Spleen (tissue), 13 donors: ENCODE results near the gene EDN1. TPM values are rescaled to one million over a fixed set of nuclear protein-coding genes. Genes with fewer than 3 reads are reported as not detected.
A peak's percentile ranks its signal among the peaks of the same experiment; 100 is the strongest.

Experiments
- DNase-seq: peaks from one replicate; pipeline ENCODE4 v3.0.0-alpha.2; 2020
- H3K27ac ChIP-seq, 8 donors: fragments of 200-600 bp; sonication (generic) in 7 of 8; 1 replicate in 4 of 8; 2 replicates in 4 of 8; pipeline versions ENCODE4 v1.5.0 to v1.8.0; 2016 to 2021; ENCODE audit warnings: inconsistent platforms in 4 of 8, mild to moderate bottlenecking in 4 of 8, moderate library complexity in 1 of 8
- H3K27me3 ChIP-seq, 7 donors: fragments of 200-600 bp; sonication (generic) in 6 of 7; replicated peaks in 1 of 7; 1 replicate in 4 of 7; 2 replicates in 3 of 7; pipeline versions ENCODE4 v1.5.0 to v1.8.0; 2016 to 2021; ENCODE audit warnings: inconsistent platforms in 3 of 7, mild to moderate bottlenecking in 1 of 7
- H3K36me3 ChIP-seq, 6 donors: fragments of 200-600 bp; sonication (generic) in 5 of 6; 1 replicate in 4 of 6; 2 replicates in 2 of 6; pipeline versions ENCODE4 v1.5.0 to v1.8.0; 2016 to 2021; ENCODE audit warnings: inconsistent platforms in 2 of 6
- H3K4me1 ChIP-seq, 6 donors: fragments of 200-600 bp; sonication (generic) in 5 of 6; 1 replicate in 3 of 6; 2 replicates in 3 of 6; pipeline versions ENCODE4 v1.5.0 to v1.8.0; 2016 to 2021; ENCODE audit warnings: inconsistent platforms in 3 of 6
- H3K4me3 ChIP-seq, 8 donors: fragments of 200-600 bp; sonication (generic) in 7 of 8; 1 replicate in 4 of 8; 2 replicates in 4 of 8; pipeline versions ENCODE4 v1.5.0 to v1.8.0; 2016 to 2021; ENCODE audit warnings: inconsistent platforms in 4 of 8, mild to moderate bottlenecking in 4 of 8, moderate library complexity in 2 of 8
- H3K9me3 ChIP-seq, 8 donors: fragments of 200-600 bp; sonication (generic) in 7 of 8; 1 replicate in 4 of 8; 2 replicates in 4 of 8; pipeline versions ENCODE4 v1.5.0 to v1.8.0; 2016 to 2021; ENCODE audit warnings: inconsistent platforms in 4 of 8
- POLR2A ChIP-seq, 3 donors: fragments of 450-650 bp; IDR thresholded peaks; one replicate each; pipeline ENCODE4 v1.5.1; 2017; ENCODE audit warnings: antibody characterized with exemption in 3 of 3, mild to moderate bottlenecking in 1 of 3
- POLR2AphosphoS5 ChIP-seq, 3 donors: sonication (generic); formaldehyde crosslinking; IDR thresholded peaks; one replicate each; pipeline ENCODE4 v1.5.1; 2017; ENCODE audit warnings: antibody characterized with exemption in 3 of 3
- WGBS, 5 donors: extraction: QIAGEN DNeasy Blood & Tissue Kit in 3 of 5; methylation state at CpG; one replicate each; pipeline versions ENCODE4 v1.1.5 to v1.1.7; 2013 to 2018; 5-methylcytosine and 5-hydroxymethylcytosine counted together
- intact Hi-C: fragments of 100-400 bp; cut with DNase I; formaldehyde crosslinking; loops from one replicate; pipeline ENCODE4 v1.15.0; 2023; ENCODE audit warnings: low total_unique reads
- long read RNA-seq, 2 donors: transcript quantifications; one replicate each; lab custom pipeline, GENCODE V29; 2026
- polyA plus RNA-seq, 3 donors: library from polyadenylated mRNA; stranded (reverse); fragments of 200-250 nt; gene quantifications; one replicate each; pipeline ENCODE4 v1.2.1, GENCODE V29; 2013
- total RNA-seq, 7 donors: library from RNA; depleted of rRNA in 3 of 7; stranded (reverse); fragments of >200 nt in 3 of 7; fragmentation: NEBNext Ultra II Directional in 4 of 7; extraction: Animal tissue kit (Norgen Biotek cat#: 25700) in 4 of 7; gene quantifications; one replicate each; pipeline versions ENCODE4 v1.1.0 to v1.2.1, GENCODE V29; 2016 to 2021
- TF ChIP-seq, protein P1 (sequence below), 11 experiments: fragments of 200-600 bp in 7 of 11; fragments of 450-650 bp in 4 of 11; sonication (generic) in 4 of 11; IDR thresholded peaks in 8 of 11; conservative IDR thresholded peaks in 3 of 11; 1 replicate in 7 of 11; 2 replicates in 4 of 11; pipeline versions ENCODE4 v1.4.0 to v1.8.0; 2016 to 2021; ENCODE audit warnings: antibody characterized with exemption in 11 of 11, inconsistent platforms in 4 of 11, mild to moderate bottlenecking in 1 of 11
- donor health status: healthy with polysubstance abuse.
- donor health status: DM: no; HTN: no; CAD: no; lungs with moderate emphysema.
- donor health status: DM: no; HTN: no; CAD: no.
- donor health status: Bipolar disorder and iron deficiency.
- donor health status: healthy.
- donor health status: DM: no; HTN: no; CAD: no.
- donor health status: DM: yes; HTN: yes; CAD: no.

The EDN1 gene
- total RNA-seq (10 to 100 TPM in 5 of 7 donors, 1 to 10 TPM in 2; 5.5 to 27.1 (median 15.1) TPM), polyA plus RNA-seq (10 to 100 TPM in 1 of 3 donors, 1 to 10 TPM in 2; 5.2 to 16.5 (median 7.2) TPM)
- long read RNA-seq, donor 1, partial matches to known transcripts, result 0 of 3 reads
- long read RNA-seq, donor 1, other reads (novel, unspliced or antisense), result 0 of 3 reads
- long read RNA-seq, donor 2, transcript EDN1-201 (5 exons, 2,033 nt), result major isoform, 5 of 12 reads
- long read RNA-seq, donor 2, partial matches to known transcripts, result 7 of 12 reads
- long read RNA-seq, donor 2, other reads (novel, unspliced or antisense), result 0 of 12 reads

GRCh38 chr6:12289933-12290820, at the start of gene EDN1:
EDN1 (plus strand) TSS chr6:12290361; CDS start chr6:12290630, 269 bp downstream.
- Histone ChIP-seq H3K9me3 (no peaks in the 10 kb centered on the region), H3K27ac (peak within 1 kb of the TSS; percentile 9 to 77 (median 71)), H3K36me3 (no peaks in the 10 kb centered on the region), H3K4me1 (peaks cover 3 to 57% (median 25%) of the 10 kb centered on the region in 6 donors), H3K27me3 (peaks cover 0 to 35% (median 15%) of the 10 kb centered on the region in 7 donors), H3K4me3 (peak within 1 kb of the TSS; percentile 43 to 75 (median 46))
- DNase-seq, result peak; percentile 92
- WGBS, 5 donors, result 2 to 4% (median 2%) methylated on average over 33 to 38 of the region's 38 CpGs
- intact Hi-C loops, result loop anchor here (2.0 kb wide), 1 partner anchor 317 kb away; no protein-coding TSS in a partner anchor
- TF ChIP-seq POLR2AphosphoS5 (IDR thresholded peaks at IDR 0.05) (peak; percentile 73 to 94 (median 87)), POLR2A (IDR thresholded peaks at IDR 0.05) (peak in 1 of 3 donors; percentile 36)
- TF ChIP-seq, protein P1, sequence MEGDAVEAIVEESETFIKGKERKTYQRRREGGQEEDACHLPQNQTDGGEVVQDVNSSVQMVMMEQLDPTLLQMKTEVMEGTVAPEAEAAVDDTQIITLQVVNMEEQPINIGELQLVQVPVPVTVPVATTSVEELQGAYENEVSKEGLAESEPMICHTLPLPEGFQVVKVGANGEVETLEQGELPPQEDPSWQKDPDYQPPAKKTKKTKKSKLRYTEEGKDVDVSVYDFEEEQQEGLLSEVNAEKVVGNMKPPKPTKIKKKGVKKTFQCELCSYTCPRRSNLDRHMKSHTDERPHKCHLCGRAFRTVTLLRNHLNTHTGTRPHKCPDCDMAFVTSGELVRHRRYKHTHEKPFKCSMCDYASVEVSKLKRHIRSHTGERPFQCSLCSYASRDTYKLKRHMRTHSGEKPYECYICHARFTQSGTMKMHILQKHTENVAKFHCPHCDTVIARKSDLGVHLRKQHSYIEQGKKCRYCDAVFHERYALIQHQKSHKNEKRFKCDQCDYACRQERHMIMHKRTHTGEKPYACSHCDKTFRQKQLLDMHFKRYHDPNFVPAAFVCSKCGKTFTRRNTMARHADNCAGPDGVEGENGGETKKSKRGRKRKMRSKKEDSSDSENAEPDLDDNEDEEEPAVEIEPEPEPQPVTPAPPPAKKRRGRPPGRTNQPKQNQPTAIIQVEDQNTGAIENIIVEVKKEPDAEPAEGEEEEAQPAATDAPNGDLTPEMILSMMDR (IDR thresholded peaks at IDR 0.05 in 8 of 11, conservative IDR thresholded peaks at IDR 0.05 in 3 of 11), result peak in 9 of 11 experiments; percentile 4 to 65 (median 48)

DNA sequence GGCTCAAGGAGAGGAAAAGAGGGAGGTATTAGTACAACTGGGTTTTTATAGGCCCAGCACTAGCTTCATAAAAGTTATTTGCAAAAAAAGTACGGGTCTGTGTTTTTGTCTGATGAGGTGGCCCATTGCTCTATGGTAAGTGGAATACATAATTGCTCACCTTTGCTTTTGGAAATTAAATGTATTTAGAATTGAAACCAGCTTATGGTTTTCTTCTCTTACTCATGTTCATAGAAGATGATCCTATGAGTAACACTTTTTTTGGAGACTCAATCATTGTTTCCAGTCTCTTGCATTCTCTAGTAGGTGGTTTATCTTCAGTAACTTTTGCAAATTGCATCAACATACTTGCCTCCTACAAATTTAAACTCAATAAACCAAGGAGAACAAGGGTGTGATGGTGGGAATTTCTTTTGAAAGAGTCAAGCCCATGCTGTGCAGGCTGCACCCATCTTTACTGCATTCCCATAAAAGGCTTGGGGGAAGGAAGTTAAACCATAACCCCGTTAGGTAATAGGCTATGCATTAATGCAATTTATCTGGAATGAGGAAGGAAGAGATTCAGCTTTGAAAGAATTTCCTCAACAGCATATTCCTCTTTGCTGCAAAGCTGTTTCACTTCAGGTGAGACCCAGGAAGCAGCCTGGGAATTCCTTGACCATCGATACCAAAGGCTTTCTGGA, 48.5 kb upstream of the EDN1 start:
- intact Hi-C loops, result loop anchor here (5.0 kb wide), 1 partner anchor 589 kb away; no protein-coding TSS in a partner anchor
- DNase-seq, result no peak
- no peaks in the 10 kb centered on the region for H3K27me3 ChIP-seq
- peaks cover 0 to 26% (median 1%) of the 10 kb centered on the region in 6 donors for H3K4me1 ChIP-seq
- peak overlapping the region in 1 of 8 donors; percentile 3 for H3K27ac ChIP-seq
- TF ChIP-seq POLR2AphosphoS5 (IDR thresholded peaks at IDR 0.05) (no peak), POLR2A (IDR thresholded peaks at IDR 0.05) (no peak)
- TF ChIP-seq, protein P1 (IDR thresholded peaks at IDR 0.05 in 8 of 11, conservative IDR thresholded peaks at IDR 0.05 in 3 of 11), result no peak
- H3K36me3 ChIP-seq, result no peaks in the 10 kb centered on the region
- no peak overlapping the region for H3K4me3 ChIP-seq
- 46 to 63% (median 50%) methylated on average over 3 of the region's 3 CpGs for WGBS, 5 donors
- H3K9me3 ChIP-seq, result no peaks in the 10 kb centered on the region

DNA sequence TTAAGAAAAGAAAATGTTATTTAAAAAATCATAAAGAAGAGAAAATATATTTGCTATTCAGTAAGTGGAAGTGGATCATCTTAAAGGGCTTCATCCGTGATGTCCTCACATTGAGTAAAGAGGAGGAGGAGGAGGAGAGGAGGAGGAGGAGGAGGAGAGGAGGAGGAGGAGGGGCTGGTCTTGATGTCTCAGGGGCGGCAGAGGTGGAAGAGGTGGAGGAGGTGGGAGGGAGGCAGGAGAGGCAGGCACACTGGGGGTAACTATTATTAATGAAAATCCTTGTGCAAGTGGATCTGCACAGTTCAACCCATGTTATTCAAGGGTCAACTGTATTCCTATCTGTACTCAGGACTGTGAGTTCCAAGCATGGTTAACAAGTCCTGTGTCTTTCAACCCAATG, 47.0 kb upstream of the EDN1 start:
- peaks cover 0 to 26% (median 1%) of the 10 kb centered on the region in 6 donors for H3K4me1 ChIP-seq
- intact Hi-C loops, result loop anchor here (5.0 kb wide), 1 partner anchor 591 kb away; no protein-coding TSS in a partner anchor
- H3K27ac ChIP-seq, result no peak overlapping the region
- TF ChIP-seq POLR2A (IDR thresholded peaks at IDR 0.05) (no peak), POLR2AphosphoS5 (IDR thresholded peaks at IDR 0.05) (no peak)
- TF ChIP-seq, protein P1 (IDR thresholded peaks at IDR 0.05 in 8 of 11, conservative IDR thresholded peaks at IDR 0.05 in 3 of 11), result no peak
- DNase-seq, result no peak
- H3K9me3 ChIP-seq, result no peaks in the 10 kb centered on the region
- H3K4me3 ChIP-seq, result no peak overlapping the region
- no peaks in the 10 kb centered on the region for H3K27me3 ChIP-seq
- no peaks in the 10 kb centered on the region for H3K36me3 ChIP-seq
- 72 to 91% (median 82%) methylated on average over 2 of the region's 2 CpGs for whole genome bisulfite sequencing, 5 donors
